Lower lobe of right lung (tissue), 2 donors: Measurements from ENCODE around the gene NFATC1. TPM values are rescaled to one million over a fixed set of nuclear protein-coding genes. Genes with fewer than 3 reads are reported as not detected.

Experiments used
- ATAC-seq, 2 donors: fragments of 200-7000 bp; cut with Tn5 transposase; one replicate each; pipeline ENCODE4 v1.9.1; 2020 to 2022; ENCODE audit warnings: mild to moderate bottlenecking in 2 of 2, moderate library complexity in 2 of 2
- DNase-seq: peaks from one replicate; pipeline ENCODE4 v3.0.0-alpha.2; 2020
- H3K27ac ChIP-seq: fragments of 200-600 bp; one replicate; pipeline ENCODE4 v1.8.0; 2022
- H3K27me3 ChIP-seq: fragments of 200-600 bp; one replicate; pipeline ENCODE4 v1.8.0; 2022; ENCODE audit warnings: low read depth
- H3K36me3 ChIP-seq: fragments of 200-600 bp; one replicate; pipeline ENCODE4 v1.8.0; 2022; ENCODE audit warnings: mild to moderate bottlenecking
- H3K4me1 ChIP-seq: fragments of 200-600 bp; one replicate; pipeline ENCODE4 v1.8.0; 2022
- H3K4me3 ChIP-seq: fragments of 200-600 bp; one replicate; pipeline ENCODE4 v1.8.0; 2022; ENCODE audit warnings: mild to moderate bottlenecking
- H3K9me3 ChIP-seq: fragments of 200-600 bp; one replicate; pipeline ENCODE4 v1.8.0; 2022
- intact Hi-C: fragments of 100-400 bp; cut with DNase I; formaldehyde crosslinking; loops from one replicate; pipeline ENCODE4 v1.11.0; 2022
- total RNA-seq: library from RNA; stranded (reverse); fragmentation: NEBNext Ultra II Directional; extraction: Animal tissue kit (Norgen Biotek cat#: 25700); gene quantifications from one replicate; pipeline ENCODE4 v1.2.1, GENCODE V29; 2021
- TF ChIP-seq, protein P1 (sequence below): fragments of 200-600 bp; IDR thresholded peaks from one replicate; pipeline ENCODE4 v1.8.0; 2022; ENCODE audit warnings: antibody characterized with exemption, mild to moderate bottlenecking
- donor health status: DM: no; HTN: yes; CAD: no; lungs with severe emphysema.

The NFATC1 gene
- total RNA-seq, 1 donor from 2014 or later = 21.4 TPM

DNA sequence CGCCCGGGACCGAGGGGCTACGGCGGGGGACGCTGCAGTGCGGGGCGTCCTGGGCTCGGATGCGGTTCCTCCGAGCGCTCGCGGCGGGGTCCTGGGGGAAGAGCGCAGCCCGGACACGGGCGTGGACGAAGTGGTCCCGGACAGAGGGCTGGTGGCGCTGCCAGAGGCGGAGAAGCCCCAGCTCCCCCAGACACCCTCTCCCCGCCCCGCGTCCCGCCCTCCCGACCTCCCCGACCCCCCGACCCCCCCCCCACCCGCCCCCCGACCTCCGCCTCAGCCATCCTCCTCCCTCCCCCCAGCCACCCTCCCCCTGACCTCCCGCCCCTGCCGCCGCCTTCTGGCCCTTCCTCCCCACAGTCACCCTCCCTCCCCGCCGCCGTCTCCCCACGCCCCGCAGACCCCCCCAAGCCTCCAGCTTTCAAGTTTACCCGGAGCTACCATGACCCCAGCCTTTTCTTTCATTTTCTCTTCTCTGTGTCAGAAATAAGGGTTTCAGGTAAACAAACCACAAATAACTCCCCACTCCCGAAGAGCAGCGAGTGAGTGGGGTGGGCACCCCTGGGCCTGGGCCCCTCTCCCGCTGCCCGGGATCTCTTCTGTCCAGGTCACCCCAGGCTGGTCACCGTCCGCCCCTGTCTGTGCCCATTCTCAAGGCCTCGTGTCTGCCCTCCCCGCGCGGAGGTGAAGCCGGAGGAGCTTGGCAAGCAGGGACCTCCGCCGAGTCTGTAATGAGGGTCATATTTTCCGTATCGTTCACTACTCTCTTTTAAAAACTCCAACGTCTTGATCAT lies 5.1 kb downstream of the NFATC1 start:
- H3K4me3 ChIP-seq = peak overlapping the region; percentile 70
- H3K9me3 ChIP-seq = no peaks in the 10 kb centered on the region
- peaks cover 62% of the 10 kb centered on the region for H3K4me1 ChIP-seq
- peak overlapping the region; percentile 84 for H3K27ac ChIP-seq
- intact Hi-C loops = no loop called here
- no peaks in the 10 kb centered on the region for H3K36me3 ChIP-seq
- ATAC-seq (peak in 1 of 2 donors; percentile 3), DNase-seq (peak; percentile 51)
- TF ChIP-seq, protein P1, sequence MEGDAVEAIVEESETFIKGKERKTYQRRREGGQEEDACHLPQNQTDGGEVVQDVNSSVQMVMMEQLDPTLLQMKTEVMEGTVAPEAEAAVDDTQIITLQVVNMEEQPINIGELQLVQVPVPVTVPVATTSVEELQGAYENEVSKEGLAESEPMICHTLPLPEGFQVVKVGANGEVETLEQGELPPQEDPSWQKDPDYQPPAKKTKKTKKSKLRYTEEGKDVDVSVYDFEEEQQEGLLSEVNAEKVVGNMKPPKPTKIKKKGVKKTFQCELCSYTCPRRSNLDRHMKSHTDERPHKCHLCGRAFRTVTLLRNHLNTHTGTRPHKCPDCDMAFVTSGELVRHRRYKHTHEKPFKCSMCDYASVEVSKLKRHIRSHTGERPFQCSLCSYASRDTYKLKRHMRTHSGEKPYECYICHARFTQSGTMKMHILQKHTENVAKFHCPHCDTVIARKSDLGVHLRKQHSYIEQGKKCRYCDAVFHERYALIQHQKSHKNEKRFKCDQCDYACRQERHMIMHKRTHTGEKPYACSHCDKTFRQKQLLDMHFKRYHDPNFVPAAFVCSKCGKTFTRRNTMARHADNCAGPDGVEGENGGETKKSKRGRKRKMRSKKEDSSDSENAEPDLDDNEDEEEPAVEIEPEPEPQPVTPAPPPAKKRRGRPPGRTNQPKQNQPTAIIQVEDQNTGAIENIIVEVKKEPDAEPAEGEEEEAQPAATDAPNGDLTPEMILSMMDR = no peak
- no peaks in the 10 kb centered on the region for H3K27me3 ChIP-seq

GRCh38 chr18:79401494-79402208 lies 5.9 kb downstream of the NFATC1 start:
- TF ChIP-seq, protein P1 = no peak

DNA sequence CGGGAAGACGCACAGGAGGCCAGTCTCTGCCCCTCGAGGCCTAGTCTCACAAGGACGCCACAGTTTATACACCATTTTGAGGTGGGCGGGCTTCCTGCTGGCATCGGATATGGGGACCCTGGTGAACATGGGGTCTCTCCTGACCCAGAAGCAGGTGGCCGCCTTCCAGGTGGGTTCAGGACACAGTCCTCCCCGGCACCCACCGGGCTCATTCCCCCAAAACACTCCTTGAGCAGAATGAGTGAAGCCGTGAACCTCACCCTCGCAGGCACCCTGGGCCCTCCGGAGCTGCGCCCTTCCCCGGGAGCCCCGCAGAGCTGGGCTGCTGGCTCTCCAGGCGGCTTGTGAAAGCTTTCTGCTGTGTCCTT lies 6.5 kb downstream of the NFATC1 start:
- no peaks in the 10 kb centered on the region for H3K36me3 ChIP-seq
- intact Hi-C loops = no loop called here
- no peaks in the 10 kb centered on the region for H3K27me3 ChIP-seq
- TF ChIP-seq, protein P1 = no peak
- H3K9me3 ChIP-seq = no peaks in the 10 kb centered on the region
- H3K4me1 ChIP-seq = peaks cover 64% of the 10 kb centered on the region
- DNase-seq (peak; percentile 47), ATAC-seq (no peak)
- no peak overlapping the region for H3K4me3 ChIP-seq
- peak overlapping the region; percentile 76 for H3K27ac ChIP-seq

More at GRCh38 chr18:79401494-79402208, 5.9 kb downstream of the NFATC1 start:
- Histone ChIP-seq H3K4me3 (no peak overlapping the region), H3K27me3 (no peaks in the 10 kb centered on the region), H3K27ac (peak overlapping the region; percentile 49), H3K4me1 (peaks cover 66% of the 10 kb centered on the region), H3K36me3 (no peaks in the 10 kb centered on the region), H3K9me3 (no peaks in the 10 kb centered on the region)
- DNase-seq = peak; percentile 45
- no peak for ATAC-seq
- intact Hi-C loops = no loop called here

- Histone ChIP-seq H3K9me3 (no peaks in the 10 kb centered on the region), H3K4me1 (peaks cover 64% of the 10 kb centered on the region), H3K27ac (peak overlapping the region; percentile 76), H3K4me3 (peak overlapping the region; percentile 27), H3K36me3 (no peaks in the 10 kb centered on the region), H3K27me3 (no peaks in the 10 kb centered on the region)
- TF ChIP-seq, protein P1 = no peak
- DNase-seq = peak; percentile 78
- intact Hi-C loops = no loop called here
- ATAC-seq = peak; percentile 32 to 33
Observed at GRCh38 chr18:79402977-79403722, 7.4 kb downstream of the NFATC1 start.
